CD4-positive, CD25-positive, alpha-beta regulatory T cell (primary cell): ENCODE data around the gene PLXNA4. TPM values are rescaled to one million over a fixed set of nuclear protein-coding genes. Genes with fewer than 3 reads are reported as not detected.

ENCODE experiments used
- ATAC-seq, 2 donors: fragments of 150-1000 bp; cut with Tn5 transposase; one replicate each; pipeline ENCODE4 v1.10.0; 2021; ENCODE audit warnings: low read depth in 2 of 2, moderate number of reproducible peaks in 2 of 2, moderate library complexity in 1 of 2
- DNase-seq, 3 donors: peaks; one replicate each; pipeline versions ENCODE4 v3.0.0 to v3.0.0-alpha.2; 2012 to 2022; ENCODE audit warnings: mixed read lengths in 1 of 3
- H3K27ac ChIP-seq: one replicate; pipeline ENCODE4 v1.7.0; 2013; ENCODE audit warnings: mild to moderate bottlenecking, low read length; ENCODE audit not compliant: insufficient read depth, poor library complexity, severe bottlenecking
- H3K27me3 ChIP-seq: one replicate; pipeline ENCODE4 v1.7.0; 2013; ENCODE audit warnings: low read length; ENCODE audit not compliant: control insufficient read depth, insufficient read depth
- H3K36me3 ChIP-seq: one replicate; pipeline ENCODE4 v1.7.0; 2013; ENCODE audit warnings: mild to moderate bottlenecking, low read length, moderate library complexity; ENCODE audit not compliant: control insufficient read depth, insufficient read depth
- H3K4me1 ChIP-seq: 2 replicates; pipeline ENCODE4 v1.7.0; 2013; ENCODE audit warnings: mild to moderate bottlenecking, low read length; ENCODE audit not compliant: insufficient read depth, control insufficient read depth, poor library complexity, severe bottlenecking
- H3K4me3 ChIP-seq: one replicate; pipeline ENCODE4 v1.7.0; 2013; ENCODE audit warnings: low read depth, mild to moderate bottlenecking, low read length, moderate library complexity
- H3K9me3 ChIP-seq, 2 experiments: 1 replicate in 1 of 2; 2 replicates in 1 of 2; pipeline ENCODE4 v1.7.0; 2013; ENCODE audit warnings: low read length in 2 of 2, mild to moderate bottlenecking in 1 of 2, moderate library complexity in 1 of 2; ENCODE audit not compliant: control insufficient read depth in 2 of 2
- H3K27ac Mint-ChIP-seq, 3 donors: one replicate each; pipeline ENCODE4 v1.8.0; 2020 to 2022; ENCODE audit warnings: mild to moderate bottlenecking in 3 of 3, mixed read lengths in 3 of 3, moderate library complexity in 2 of 3
- H3K27me3 Mint-ChIP-seq: one replicate; pipeline ENCODE4 v1.8.0; 2022; ENCODE audit warnings: mild to moderate bottlenecking, mixed read lengths
- H3K36me3 Mint-ChIP-seq: one replicate; pipeline ENCODE4 v1.8.0; 2020; ENCODE audit warnings: mixed read lengths
- H3K4me1 Mint-ChIP-seq, 4 donors: one replicate each; pipeline ENCODE4 v1.8.0; 2020 to 2022; ENCODE audit warnings: mixed read lengths in 4 of 4, mild to moderate bottlenecking in 1 of 4
- H3K4me3 Mint-ChIP-seq, 4 donors: one replicate each; pipeline ENCODE4 v1.8.0; 2020 to 2022; ENCODE audit warnings: mild to moderate bottlenecking in 4 of 4, mixed read lengths in 4 of 4, moderate library complexity in 3 of 4
- H3K9me3 Mint-ChIP-seq, 7 donors: one replicate each; pipeline ENCODE4 v1.8.0; 2020 to 2022; ENCODE audit warnings: mixed read lengths in 7 of 7, mild to moderate bottlenecking in 3 of 7, moderate library complexity in 2 of 7
- polyA plus RNA-seq, 4 donors: library from polyadenylated mRNA; unstranded; fragments of 300-500 nt; fragmentation: Illumina TruSeq; gene quantifications; one replicate each; pipeline ENCODE4 v1.2.3, GENCODE V29; 2021
- total RNA-seq: library from RNA; stranded (reverse); gene quantifications from one replicate; pipeline ENCODE4 v1.2.3, GENCODE V29; 2022

Gene PLXNA4
- total and polyA plus RNA-seq, 5 donors from 2014 or later: 0.27 TPM; not detected in 4

GRCh38 chr7:132078891-132079735 is 497.2 kb downstream of the PLXNA4 start:
- peaks cover 0 to 6% (median 0%) of the 10 kb centered on the region in 7 donors for H3K9me3 Mint-ChIP-seq
- H3K27me3 Mint-ChIP-seq: no peaks in the 10 kb centered on the region
- H3K27me3 ChIP-seq: peaks cover 3% of the 10 kb centered on the region
- DNase-seq: no peak
- H3K4me1 Mint-ChIP-seq: no peaks in the 10 kb centered on the region
- H3K36me3 Mint-ChIP-seq: no peaks in the 10 kb centered on the region
- H3K9me3 ChIP-seq: no peaks in the 10 kb centered on the region
- no peak for ATAC-seq
- H3K36me3 ChIP-seq: no peaks in the 10 kb centered on the region
- no peak overlapping the region for H3K4me3 Mint-ChIP-seq
- no peak overlapping the region for H3K4me3 ChIP-seq
- no peak overlapping the region for H3K27ac Mint-ChIP-seq
- H3K27ac ChIP-seq: no peak overlapping the region
- H3K4me1 ChIP-seq: no peaks in the 10 kb centered on the region

GRCh38 chr7:132077971-132078685 is 498.1 kb downstream of the PLXNA4 start:
- Mint-ChIP-seq H3K4me3 (no peak overlapping the region), H3K36me3 (no peaks in the 10 kb centered on the region), H3K27me3 (no peaks in the 10 kb centered on the region), H3K27ac (no peak overlapping the region), H3K4me1 (no peaks in the 10 kb centered on the region), H3K9me3 (peaks cover 0 to 6% (median 0%) of the 10 kb centered on the region in 7 donors)
- no peak overlapping the region for H3K27ac ChIP-seq
- no peak for DNase-seq
- H3K4me1 ChIP-seq: no peaks in the 10 kb centered on the region
- no peak for ATAC-seq
- H3K9me3 ChIP-seq: no peaks in the 10 kb centered on the region
- no peak overlapping the region for H3K4me3 ChIP-seq
- H3K27me3 ChIP-seq: peaks cover 3% of the 10 kb centered on the region
- no peaks in the 10 kb centered on the region for H3K36me3 ChIP-seq

GRCh38 chr7:132076301-132077035 is 499.8 kb downstream of the PLXNA4 start:
- H3K4me1 ChIP-seq: no peaks in the 10 kb centered on the region
- H3K36me3 ChIP-seq: no peaks in the 10 kb centered on the region
- peaks cover 0 to 8% (median 0%) of the 10 kb centered on the region in 7 donors for H3K9me3 Mint-ChIP-seq
- H3K27me3 ChIP-seq: peaks cover 3% of the 10 kb centered on the region
- no peaks in the 10 kb centered on the region for H3K36me3 Mint-ChIP-seq
- H3K4me3 ChIP-seq: no peak overlapping the region
- DNase-seq (no peak), ATAC-seq (no peak)
- H3K27me3 Mint-ChIP-seq: no peaks in the 10 kb centered on the region
- no peaks in the 10 kb centered on the region for H3K9me3 ChIP-seq
- H3K4me3 Mint-ChIP-seq: no peak overlapping the region
- H3K27ac Mint-ChIP-seq: no peak overlapping the region
- no peaks in the 10 kb centered on the region for H3K4me1 Mint-ChIP-seq
- H3K27ac ChIP-seq: no peak overlapping the region

GRCh38 chr7:132075515-132075914 is 500.8 kb downstream of the PLXNA4 start:
- H3K4me1 ChIP-seq: no peaks in the 10 kb centered on the region

GRCh38 chr7:132073920-132074589 is 502.2 kb downstream of the PLXNA4 start:
- H3K27me3 Mint-ChIP-seq: no peaks in the 10 kb centered on the region
- H3K36me3 Mint-ChIP-seq: no peaks in the 10 kb centered on the region

More at GRCh38 chr7:132075515-132075914, 500.8 kb downstream of the PLXNA4 start:
- peaks cover 3% of the 10 kb centered on the region for H3K27me3 ChIP-seq
- no peak for DNase-seq
- ATAC-seq: no peak
- H3K4me1 Mint-ChIP-seq: no peaks in the 10 kb centered on the region
- peaks cover 0 to 8% (median 0%) of the 10 kb centered on the region in 7 donors for H3K9me3 Mint-ChIP-seq
- no peaks in the 10 kb centered on the region for H3K9me3 ChIP-seq
- H3K36me3 Mint-ChIP-seq: no peaks in the 10 kb centered on the region
- no peak overlapping the region for H3K4me3 Mint-ChIP-seq
- no peak overlapping the region for H3K27ac Mint-ChIP-seq
- no peak overlapping the region for H3K4me3 ChIP-seq
- no peak overlapping the region for H3K27ac ChIP-seq
- no peaks in the 10 kb centered on the region for H3K36me3 ChIP-seq
- no peaks in the 10 kb centered on the region for H3K27me3 Mint-ChIP-seq

More at GRCh38 chr7:132073920-132074589, 502.2 kb downstream of the PLXNA4 start:
- peaks cover 0 to 5% (median 0%) of the 10 kb centered on the region in 7 donors for H3K9me3 Mint-ChIP-seq
- H3K27me3 ChIP-seq: no peaks in the 10 kb centered on the region
- H3K27ac Mint-ChIP-seq: no peak overlapping the region
- no peaks in the 10 kb centered on the region for H3K36me3 ChIP-seq
- no peaks in the 10 kb centered on the region for H3K4me1 Mint-ChIP-seq
- H3K27ac ChIP-seq: no peak overlapping the region
- H3K4me1 ChIP-seq: no peaks in the 10 kb centered on the region
- DNase-seq: no peak
- no peak overlapping the region for H3K4me3 ChIP-seq
- H3K4me3 Mint-ChIP-seq: no peak overlapping the region
- ATAC-seq: no peak
- no peaks in the 10 kb centered on the region for H3K9me3 ChIP-seq
